ENCODE measurements around the gene CCDC172. TPM values are rescaled to one million over a fixed set of nuclear protein-coding genes. Genes with fewer than 3 reads are reported as not detected.

CCDC172 gene
- total and polyA plus RNA-seq, 2 experiments from 2014 or later, result 4.6 to 17.6 TPM

GRCh38 chr10:116311016-116311415, 13.2 kb upstream of the CCDC172 start:
- H3K27ac Mint-ChIP-seq, result no peak overlapping the region
- H3K4me1 Mint-ChIP-seq, result peaks cover 3% of the 10 kb centered on the region
- DNase-seq (ENCODE audit: low spot score), result no peak
- H3K36me3 Mint-ChIP-seq (ENCODE audit: low read depth), result no peaks in the 10 kb centered on the region
- H4K20me1 ChIP-seq (replicated peaks; ENCODE audit: insufficient read depth), result no peaks in the 10 kb centered on the region
- no peak overlapping the region for H3K4me3 Mint-ChIP-seq
- no peak overlapping the region for H3K27ac ChIP-seq (ENCODE audit: low read depth)
- no peaks in the 10 kb centered on the region for H3F3A ChIP-seq (replicated peaks; ENCODE audit: low read depth)
- H3K27me3 Mint-ChIP-seq (ENCODE audit: insufficient read depth, low read depth, poor library complexity), result no peaks in the 10 kb centered on the region
- no peak for ATAC-seq
- no peaks in the 10 kb centered on the region; the same call in 2 of the 3 replicates for H3K9me3 Mint-ChIP-seq
- 0 out of 2 replicates have a peak, but pooled peaks cover 5% of the 10 kb centered on the region for H3K9me2 ChIP-seq (ENCODE audit: insufficient read depth)
- no peaks in the 10 kb centered on the region for H3K79me2 ChIP-seq (replicated peaks; ENCODE audit: insufficient read depth)
- no peaks in the 10 kb centered on the region for H3K27me3 ChIP-seq (ENCODE audit: insufficient read depth)
- no peak for TF ChIP-seq ZNF331 (CRISPR knock-in tag; IDR thresholded peaks at IDR 0.05; ENCODE audit: low read depth)
- no peak for TF ChIP-seq CTCF (conservative IDR thresholded peaks at IDR 0.05; ENCODE audit: low read depth in 2 of 2)
- TF ChIP-seq ZNF462 (CRISPR knock-in tag; IDR thresholded peaks at IDR 0.05), result no peak
- TF ChIP-seq CREB1 (CRISPR knock-in tag; IDR thresholded peaks at IDR 0.05; ENCODE audit: low read depth), result no peak
- no peak for TF ChIP-seq ZNF114 (CRISPR knock-in tag; IDR thresholded peaks at IDR 0.05)
- no peak for TF ChIP-seq STAT1 (IDR thresholded peaks at IDR 0.05; ENCODE audit: unreplicated experiment)
- TF ChIP-seq JUNB (IDR thresholded peaks at IDR 0.05; ENCODE audit: unreplicated experiment), result no peak
- TF ChIP-seq ETS1 (IDR thresholded peaks at IDR 0.05), result no peak
- no peak for TF ChIP-seq EZH2 (IDR thresholded peaks at IDR 0.05; ENCODE audit: low read depth, unreplicated experiment)
- TF ChIP-seq POLR2AphosphoS5 (IDR thresholded peaks at IDR 0.05; ENCODE audit: low read depth), result no peak
- TF ChIP-seq EZH2phosphoT487 (IDR thresholded peaks at IDR 0.05; ENCODE audit: unreplicated experiment), result no peak
- TF ChIP-seq NANOG (IDR thresholded peaks at IDR 0.05; ENCODE audit: borderline replicate concordance), result no peak
- no peak for TF ChIP-seq REST (IDR thresholded peaks at IDR 0.05; ENCODE audit: unreplicated experiment)
- H3K4me3 ChIP-seq, result no peak overlapping the region
- no peak overlapping the region for H3K4me2 ChIP-seq
- H3K4me1 ChIP-seq (ENCODE audit: insufficient read depth), result peaks cover 5% of the 10 kb centered on the region; the same call in 1 of the 2 replicates
- H2AFZ ChIP-seq, result no peak overlapping the region
- H3K36me3 ChIP-seq (ENCODE audit: insufficient read depth), result no peaks in the 10 kb centered on the region

Measured in GM23338 (cell line).